Endothelial cell of umbilical vein (primary cell): ENCODE measurements around the gene NCK1. TPM values are rescaled to one million over a fixed set of nuclear protein-coding genes. Genes with fewer than 3 reads are reported as not detected.

Source experiments
- BruUV-seq: library from RNA; stranded (reverse); fragments of 400-500 nt; replicated peaks from 2 replicates; lab custom pipeline; 2021; lab: Mats Ljungman, UMichigan
- CTCF ChIA-PET: fragments of 300-600, 350-600 bp; sonication (Branson Sonifier 250); formaldehyde crosslinking; loops from one replicate; lab custom pipeline; 2021; ENCODE audit warnings: antibody characterized with exemption, inconsistent platforms; lab: Charles Lee
- POLR2A ChIA-PET: fragments of 300-600, 350-600 bp; sonication (Branson Sonifier 250); formaldehyde crosslinking; loops from one replicate; lab custom pipeline; 2021; ENCODE audit warnings: antibody characterized with exemption, inconsistent platforms; lab: Charles Lee
- DNase-seq: peaks from one replicate; pipeline ENCODE4 v3.0.0-alpha.2; 2011; ENCODE audit warnings: low read depth, low spot score
- FAIRE-seq: peaks from 2 replicates; lab custom pipeline; 2011; peaks lifted over from hg19 to GRCh38; lab: Jason Lieb, UNC
- H2AFZ ChIP-seq: 2 replicates; pipeline ENCODE4 v1.6.0; 2012; ENCODE audit warnings: low read depth, low read length, control low read depth, inconsistent platforms
- H3K27ac ChIP-seq: 2 replicates; pipeline ENCODE4 v1.5.1; 2011; ENCODE audit warnings: low read depth, mild to moderate bottlenecking, control low read depth, low read length, moderate library complexity; ENCODE audit not compliant: insufficient read depth
- H3K27me3 ChIP-seq, 2 experiments: 2 replicates each; pipeline versions ENCODE4 v1.6.0 to v1.6.1; 2011; ENCODE audit warnings: low read length in 2 of 2, mixed read lengths in 1 of 2; ENCODE audit not compliant: control insufficient read depth in 2 of 2, insufficient read depth in 2 of 2
- H3K36me3 ChIP-seq, 2 experiments: 2 replicates in 1 of 2; 3 replicates in 1 of 2; pipeline ENCODE4 v1.5.1; 2011; ENCODE audit warnings: low read length in 2 of 2, mild to moderate bottlenecking in 1 of 2, moderate library complexity in 1 of 2; ENCODE audit not compliant: control insufficient read depth in 2 of 2, insufficient read depth in 2 of 2; ENCODE audit errors: extremely low read depth in 1 of 2
- H3K4me1 ChIP-seq: 3 replicates; pipeline ENCODE4 v1.5.1; 2011; ENCODE audit warnings: mild to moderate bottlenecking, low read length; ENCODE audit not compliant: control insufficient read depth, insufficient read depth; ENCODE audit errors: extremely low read depth
- H3K4me2 ChIP-seq: 2 replicates; pipeline ENCODE4 v1.6.1; 2011; ENCODE audit warnings: low read length, control low read depth, mixed read lengths; ENCODE audit not compliant: insufficient read depth
- H3K4me3 ChIP-seq, 3 experiments: fragments of 200-600 bp in 1 of 3; sonication (generic), shearing (Covaris generic) in 1 of 3; replicated peaks in 1 of 3; 2 replicates each; pipeline ENCODE4 v1.5.1; 2011 to 2016; ENCODE audit warnings: control low read depth in 3 of 3, low read length in 3 of 3, mild to moderate bottlenecking in 2 of 3, inconsistent platforms in 1 of 3, low read depth in 1 of 3, moderate library complexity in 1 of 3; ENCODE audit not compliant: insufficient read depth in 1 of 3
- H3K79me2 ChIP-seq: 2 replicates; pipeline ENCODE4 v1.6.0; 2012; ENCODE audit warnings: low read length, inconsistent platforms; ENCODE audit not compliant: control insufficient read depth, insufficient read depth
- H3K9ac ChIP-seq: replicated peaks from 2 replicates; pipeline ENCODE3; 2011; ENCODE audit warnings: low read length, control low read depth; ENCODE audit not compliant: insufficient read depth; ENCODE audit errors: extremely low read depth
- H3K9me1 ChIP-seq: replicated peaks from 3 replicates; pipeline ENCODE4 v1.6.0; 2011; ENCODE audit warnings: mild to moderate bottlenecking, low read length; ENCODE audit not compliant: control insufficient read depth, insufficient read depth; ENCODE audit errors: extremely low read depth
- H3K9me3 ChIP-seq: replicated peaks from 2 replicates; pipeline ENCODE4 v1.5.1; 2012; ENCODE audit warnings: low read length, inconsistent platforms; ENCODE audit not compliant: control insufficient read depth, insufficient read depth
- H4K20me1 ChIP-seq: replicated peaks from 2 replicates; pipeline ENCODE3; 2011; ENCODE audit warnings: mild to moderate bottlenecking, low read length; ENCODE audit not compliant: control insufficient read depth, insufficient read depth; ENCODE audit errors: extremely low read depth
- CTCF ChIP-seq, 2 donors: IDR thresholded peaks; 1 replicate in 1 of 2; 2 replicates in 1 of 2; pipeline ENCODE4 v1.5.1; 2011; ENCODE audit warnings: low read length in 2 of 2, mild to moderate bottlenecking in 2 of 2, moderate library complexity in 2 of 2, control low read depth in 1 of 2, inconsistent platforms in 1 of 2, low read depth in 1 of 2; ENCODE audit not compliant: insufficient read depth in 1 of 2; ENCODE audit errors: extremely low read depth in 1 of 2
- EZH2 ChIP-seq: IDR thresholded peaks from 2 replicates; pipeline ENCODE4 v1.6.1; 2012; ENCODE audit warnings: borderline replicate concordance, low read depth, mild to moderate bottlenecking, moderate library complexity, low read length, inconsistent platforms; ENCODE audit not compliant: severe bottlenecking
- FOS ChIP-seq: IDR thresholded peaks from 2 replicates; pipeline ENCODE4 v1.6.1; 2011; ENCODE audit warnings: mild to moderate bottlenecking, low read length, moderate library complexity, borderline replicate concordance; ENCODE audit not compliant: insufficient read depth
- GATA2 ChIP-seq: IDR thresholded peaks from 2 replicates; pipeline ENCODE4 v1.7.0; 2011; ENCODE audit warnings: low read depth, mild to moderate bottlenecking, moderate library complexity, mixed read lengths, low read length; ENCODE audit not compliant: insufficient read length, insufficient read depth
- JUN ChIP-seq: IDR thresholded peaks from 2 replicates; pipeline ENCODE4 v1.6.1; 2011; ENCODE audit warnings: borderline replicate concordance, low read depth; ENCODE audit not compliant: insufficient read length, insufficient read depth
- MAX ChIP-seq: IDR thresholded peaks from 2 replicates; pipeline ENCODE4 v1.6.1; 2011; ENCODE audit not compliant: insufficient read depth, insufficient read length
- MYC ChIP-seq: IDR thresholded peaks from one replicate; pipeline ENCODE4 v1.6.1; 2011; ENCODE audit warnings: mild to moderate bottlenecking, low read depth, low read length
- POLR2A ChIP-seq: IDR thresholded peaks from 2 replicates; pipeline ENCODE4 v1.6.1; 2012; ENCODE audit warnings: low read depth, mild to moderate bottlenecking, control low read depth, low read length
- POLR2AphosphoS5 ChIP-seq: IDR thresholded peaks from 2 replicates; pipeline ENCODE4 v1.6.1; 2012; ENCODE audit warnings: low read depth, mild to moderate bottlenecking, control low read depth, low read length, moderate library complexity; ENCODE audit not compliant: insufficient read depth
- dilution Hi-C: fragments of 300-500 bp; cut with MboI; formaldehyde crosslinking; loops from one replicate; pipeline ENCODE4 v1.15.0; 2019; ENCODE audit warnings: low sequenced_read_pairs; ENCODE audit not compliant: extremely low pct_ligation_motif_present
- intact Hi-C: fragments of 100-400 bp; cut with micrococcal nuclease; formaldehyde crosslinking; loops from one replicate; pipeline ENCODE4 v1.10.0; 2022
- polyA plus RNA-seq, 4 experiments: library from polyadenylated mRNA; depleted of rRNA in 3 of 4; stranded (reverse) in 3 of 4; unstranded in 1 of 4; fragments of >200 nt; gene quantifications; 2 replicates each; pipeline versions ENCODE4 v1.2.1 to v1.2.3, GENCODE V29; 2011 to 2012; ENCODE audit warnings: missing spikeins in 1 of 4
- total RNA-seq: library from RNA; stranded (reverse); gene quantifications from 2 replicates; pipeline ENCODE4 v1.2.3, GENCODE V29; 2021

NCK1 gene
- total and polyA plus RNA-seq, 2 donors (not counting 3 experiments of a cell fraction or from before 2014, with no cell fraction given): 19.3 to 52.2 TPM

- Histone ChIP-seq H3K4me3 (peak overlapping the region in 1 of 3 experiments; percentile 33), H4K20me1 (no peaks in the 10 kb centered on the region), H3K9me1 (no peaks in the 10 kb centered on the region), H3K4me2 (peak overlapping the region; percentile 83), H2AFZ (no peak overlapping the region), H3K27ac (peak overlapping the region; percentile 86), H3K27me3 (no peaks in the 10 kb centered on the region), H3K9me3 (no peaks in the 10 kb centered on the region), H3K36me3 (no peaks in the 10 kb centered on the region), H3K79me2 (peaks cover 52% of the 10 kb centered on the region), H3K9ac (peak overlapping the region; percentile 48), H3K4me1 (peaks cover 54% of the 10 kb centered on the region)
- BruUV-seq: no TSS peak
- intact Hi-C loops (loop anchor here (1.0 to 5.0 kb wide), 6 partner anchors 20 to 642 kb away; partner anchors contain the start of genes MSL2, NCK1, SLC35G2 and STAG1), dilution Hi-C loops (no loop called here)
- TF ChIP-seq FOS: peak; percentile 92
- TF ChIP-seq POLR2A: peak; percentile 25
- peak; percentile 87 for TF ChIP-seq GATA2
- TF ChIP-seq MAX: no peak
- no peak for TF ChIP-seq MYC
- TF ChIP-seq JUN: peak; percentile 67
- TF ChIP-seq CTCF (IDR thresholded peaks at IDR 0.05; ENCODE audit: extremely low read depth in 1 of 2, insufficient read depth in 1 of 2, low read depth in 1 of 2, low read length in 2 of 2): no peak
- peak; percentile 25 for TF ChIP-seq POLR2AphosphoS5
- TF ChIP-seq EZH2: no peak
- CTCF ChIA-PET: interaction anchor here (0.6 to 3.0 kb wide), 9 partner anchors 16 to 448 kb away, joined by 3 to 28 read pairs (median 4); partner anchors contain the start of genes NCK1 and STAG1
- POLR2A ChIA-PET: interaction anchor here (1.2 to 1.9 kb wide), 2 partner anchors 20 to 23 kb away, joined by 3 to 8 read pairs; partner anchors contain the start of genes NCK1 and SLC35G2
- DNase-seq (peak; percentile 88), FAIRE-seq (peak; percentile 84)
These were observed 23.1 kb upstream of the NCK1 start for GRCh38 chr3:136838641-136839555.
